Activated CD4-positive, alpha-beta T cell treated with anti-CD3 and anti-CD28 coated beads for 36 hours (primary cell): ENCODE results near the gene TMEM167A. TPM values are rescaled to one million over a fixed set of nuclear protein-coding genes. Genes with fewer than 3 reads are reported as not detected.

ENCODE experiments used
- ATAC-seq: fragments of 200-7000 bp; cut with Tn5 transposase; one replicate; pipeline ENCODE4 v1.10.0; 2021; ENCODE audit warnings: mild to moderate bottlenecking, moderate library complexity
- CTCF ChIA-PET: fragments of 350-600 bp; sonication (Branson Sonifier 250); formaldehyde crosslinking; loops from one replicate; lab custom pipeline; 2021; ENCODE audit warnings: antibody characterized with exemption; lab: Charles Lee
- POLR2A ChIA-PET: fragments of 350-600 bp; sonication (Branson Sonifier 250); formaldehyde crosslinking; loops from one replicate; lab custom pipeline; 2021; ENCODE audit warnings: antibody characterized with exemption, inconsistent platforms; lab: Charles Lee
- DNase-seq: peaks from one replicate; pipeline ENCODE4 v3.0.0-alpha.2; 2020
- H3K27ac Mint-ChIP-seq: one replicate; pipeline ENCODE4 v1.8.0; 2021; ENCODE audit warnings: mixed read lengths
- H3K27me3 Mint-ChIP-seq: one replicate; pipeline ENCODE4 v1.8.0; 2021; ENCODE audit warnings: mixed read lengths
- H3K36me3 Mint-ChIP-seq: one replicate; pipeline ENCODE4 v1.8.0; 2021; ENCODE audit warnings: low read depth, mixed read lengths
- H3K4me1 Mint-ChIP-seq: one replicate; pipeline ENCODE4 v1.8.0; 2021; ENCODE audit warnings: mixed read lengths
- H3K4me3 Mint-ChIP-seq: one replicate; pipeline ENCODE4 v1.8.0; 2021; ENCODE audit warnings: mild to moderate bottlenecking, moderate library complexity, mixed read lengths
- H3K9me3 Mint-ChIP-seq: one replicate; pipeline ENCODE4 v1.8.0; 2021; ENCODE audit warnings: low read depth, mixed read lengths
- intact Hi-C, 2 experiments: fragments of 100-400 bp; cut with DNase I in 1 of 2; cut with micrococcal nuclease in 1 of 2; formaldehyde crosslinking; loops; one replicate each; pipeline versions ENCODE4 v1.14.2 to v1.15.1; 2022 to 2024; cut with DNase I, micrococcal nuclease
- total RNA-seq, 2 experiments: library from RNA; stranded (reverse); gene quantifications; one replicate each; pipeline ENCODE4 v1.2.3, GENCODE V29; 2021

Gene TMEM167A
- total RNA-seq, 2 experiments from 2014 or later: 32.7 to 70.9 TPM

GRCh38 chr5:83050723-83051340 is 26.4 kb downstream of the TMEM167A start:
- Mint-ChIP-seq H3K4me1 (no peaks in the 10 kb centered on the region), H3K4me3 (no peak overlapping the region), H3K27me3 (no peaks in the 10 kb centered on the region), H3K9me3 (no peaks in the 10 kb centered on the region), H3K36me3 (peaks cover 37% of the 10 kb centered on the region), H3K27ac (no peak overlapping the region)
- CTCF ChIA-PET: interaction anchor here (0.6 to 0.7 kb wide), 2 partner anchors 65 to 370 kb away, joined by 3 to 4 read pairs; no protein-coding TSS in a partner anchor
- no peak for ATAC-seq
- POLR2A ChIA-PET: no interaction called here
- intact Hi-C loops: no loop called here
- no peak for DNase-seq

- CTCF ChIA-PET: no interaction called here
- no peak overlapping the region for H3K4me3 Mint-ChIP-seq
- POLR2A ChIA-PET: interaction anchor here (0.7 kb wide), 1 partner anchor 460 kb away, joined by 3 read pairs; no protein-coding TSS in a partner anchor
- H3K27ac Mint-ChIP-seq: no peak overlapping the region
- intact Hi-C loops: no loop called here
- no peaks in the 10 kb centered on the region for H3K4me1 Mint-ChIP-seq
- H3K27me3 Mint-ChIP-seq: no peaks in the 10 kb centered on the region
- DNase-seq: no peak
- no peak for ATAC-seq
- peaks cover 29% of the 10 kb centered on the region for H3K36me3 Mint-ChIP-seq
- H3K9me3 Mint-ChIP-seq: no peaks in the 10 kb centered on the region
Observed at GRCh38 chr5:83049370-83049885, 27.8 kb downstream of the TMEM167A start.

DNA sequence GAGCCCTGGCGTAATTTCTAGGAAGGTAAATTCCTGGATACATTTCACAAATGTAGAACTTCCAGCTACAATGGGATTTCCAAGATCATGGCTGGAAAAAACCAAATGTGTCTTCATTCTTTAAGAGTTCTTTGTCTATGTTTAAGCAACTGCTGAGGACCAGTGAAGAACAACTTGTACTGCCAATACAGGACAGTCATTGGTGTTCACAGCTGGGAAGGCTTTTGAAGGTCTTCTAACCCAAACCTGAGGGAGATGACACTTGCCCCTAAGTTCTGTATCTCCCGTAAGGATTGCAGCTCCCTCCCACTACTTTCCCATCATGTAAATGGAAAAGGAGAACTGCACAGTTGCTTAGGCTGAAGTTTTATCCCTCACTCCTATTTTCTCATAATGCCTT is 28.4 kb downstream of the TMEM167A start:
- no peaks in the 10 kb centered on the region for H3K9me3 Mint-ChIP-seq
- H3K27ac Mint-ChIP-seq: no peak overlapping the region

DNA sequence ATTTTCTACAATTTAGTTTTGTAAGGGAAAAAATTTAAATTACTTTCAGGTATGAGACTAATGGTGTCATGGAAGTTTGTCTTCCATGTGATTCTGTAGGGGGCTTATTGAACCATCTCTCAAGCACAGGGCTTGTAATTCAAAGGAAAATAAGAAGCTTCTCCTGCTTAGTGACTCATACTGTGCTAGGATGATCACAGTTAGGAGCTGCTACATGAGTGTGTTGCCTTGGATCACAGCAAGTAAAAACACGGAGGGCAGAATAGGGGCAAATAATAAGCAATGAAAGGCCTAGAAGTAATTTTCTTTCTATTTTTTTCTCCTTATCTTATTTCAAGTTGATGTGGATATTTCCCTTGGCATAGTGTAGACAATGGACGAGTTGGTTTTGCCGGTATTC is 28.9 kb downstream of the TMEM167A start:
- DNase-seq (no peak), ATAC-seq (no peak)
- H3K9me3 Mint-ChIP-seq: no peaks in the 10 kb centered on the region
- peaks cover 28% of the 10 kb centered on the region for H3K36me3 Mint-ChIP-seq
- H3K4me1 Mint-ChIP-seq: no peaks in the 10 kb centered on the region
- no peaks in the 10 kb centered on the region for H3K27me3 Mint-ChIP-seq
- intact Hi-C loops: no loop called here
- no peak overlapping the region for H3K27ac Mint-ChIP-seq
- ChIA-PET POLR2A (no interaction called here), CTCF (interaction anchor here (0.6 kb wide), 1 partner anchor 255 kb away, joined by 3 read pairs; no protein-coding TSS in a partner anchor)
- H3K4me3 Mint-ChIP-seq: no peak overlapping the region

More for the DNA sequence above, 28.4 kb downstream of the TMEM167A start:
- Mint-ChIP-seq H3K27me3 (no peaks in the 10 kb centered on the region), H3K4me1 (no peaks in the 10 kb centered on the region), H3K4me3 (no peak overlapping the region), H3K36me3 (peaks cover 26% of the 10 kb centered on the region)
- intact Hi-C loops: no loop called here
- ATAC-seq: no peak
- DNase-seq: no peak
- POLR2A ChIA-PET: interaction anchor here (0.7 kb wide), 1 partner anchor 461 kb away, joined by 3 read pairs; no protein-coding TSS in a partner anchor
- CTCF ChIA-PET: interaction anchor here (0.6 kb wide), 1 partner anchor 255 kb away, joined by 3 read pairs; no protein-coding TSS in a partner anchor

- no peaks in the 10 kb centered on the region for H3K9me3 Mint-ChIP-seq
- H3K27me3 Mint-ChIP-seq: no peaks in the 10 kb centered on the region
- ATAC-seq (no peak), DNase-seq (no peak)
- no peak overlapping the region for H3K27ac Mint-ChIP-seq
- peaks cover 15% of the 10 kb centered on the region for H3K36me3 Mint-ChIP-seq
- intact Hi-C loops: no loop called here
- CTCF ChIA-PET: no interaction called here
- H3K4me1 Mint-ChIP-seq: no peaks in the 10 kb centered on the region
- no peak overlapping the region for H3K4me3 Mint-ChIP-seq
- POLR2A ChIA-PET: no interaction called here
Observed at GRCh38 chr5:83044926-83045325, 32.3 kb downstream of the TMEM167A start.

DNA sequence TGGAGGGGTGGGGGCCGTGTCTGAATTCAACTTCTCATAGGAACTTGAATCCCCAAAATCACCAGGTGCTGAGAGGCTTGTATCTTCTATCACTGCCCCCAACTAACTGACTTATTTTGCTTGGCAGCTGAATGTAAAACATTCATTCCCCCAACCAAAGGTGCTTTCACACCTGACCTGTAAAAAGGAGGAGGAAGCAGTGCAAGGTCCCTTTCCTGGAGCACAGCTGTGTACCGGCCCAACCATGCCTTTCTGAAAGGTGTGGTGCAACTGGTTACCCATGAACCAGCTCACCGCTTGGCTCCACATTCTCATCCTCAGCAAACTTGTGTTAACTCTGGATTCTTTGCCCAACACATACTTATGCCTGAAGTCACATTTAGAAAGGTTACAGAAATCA is 34.7 kb downstream of the TMEM167A start:
- DNase-seq: no peak
- intact Hi-C loops: no loop called here
- Mint-ChIP-seq H3K4me1 (peaks cover 6% of the 10 kb centered on the region), H3K4me3 (no peak overlapping the region), H3K27ac (no peak overlapping the region), H3K9me3 (no peaks in the 10 kb centered on the region), H3K27me3 (no peaks in the 10 kb centered on the region), H3K36me3 (peaks cover 11% of the 10 kb centered on the region)
- CTCF ChIA-PET: no interaction called here
- ATAC-seq: no peak
- POLR2A ChIA-PET: no interaction called here

- DNase-seq (no peak), ATAC-seq (no peak)
- intact Hi-C loops: no loop called here
- Mint-ChIP-seq H3K27me3 (no peaks in the 10 kb centered on the region), H3K4me3 (no peak overlapping the region), H3K27ac (no peak overlapping the region), H3K9me3 (no peaks in the 10 kb centered on the region), H3K36me3 (peaks cover 6% of the 10 kb centered on the region), H3K4me1 (peaks cover 10% of the 10 kb centered on the region)
- ChIA-PET POLR2A (no interaction called here), CTCF (no interaction called here)
Observed at GRCh38 chr5:83038924-83039323, 38.3 kb downstream of the TMEM167A start.

- Mint-ChIP-seq H3K36me3 (no peaks in the 10 kb centered on the region), H3K9me3 (no peaks in the 10 kb centered on the region), H3K4me1 (peaks cover 10% of the 10 kb centered on the region), H3K27me3 (no peaks in the 10 kb centered on the region), H3K4me3 (no peak overlapping the region), H3K27ac (no peak overlapping the region)
- no peak for ATAC-seq
- no peak for DNase-seq
- intact Hi-C loops: no loop called here
- CTCF ChIA-PET: interaction anchor here (1.5 kb wide), 1 partner anchor 16 kb away, joined by 4 read pairs; no protein-coding TSS in a partner anchor
- POLR2A ChIA-PET: interaction anchor here (0.6 kb wide), 2 partner anchors 25 to 57 kb away, joined by 6 to 7 read pairs; no protein-coding TSS in a partner anchor
Observed at GRCh38 chr5:83036991-83037575, 40.1 kb downstream of the TMEM167A start.

DNA sequence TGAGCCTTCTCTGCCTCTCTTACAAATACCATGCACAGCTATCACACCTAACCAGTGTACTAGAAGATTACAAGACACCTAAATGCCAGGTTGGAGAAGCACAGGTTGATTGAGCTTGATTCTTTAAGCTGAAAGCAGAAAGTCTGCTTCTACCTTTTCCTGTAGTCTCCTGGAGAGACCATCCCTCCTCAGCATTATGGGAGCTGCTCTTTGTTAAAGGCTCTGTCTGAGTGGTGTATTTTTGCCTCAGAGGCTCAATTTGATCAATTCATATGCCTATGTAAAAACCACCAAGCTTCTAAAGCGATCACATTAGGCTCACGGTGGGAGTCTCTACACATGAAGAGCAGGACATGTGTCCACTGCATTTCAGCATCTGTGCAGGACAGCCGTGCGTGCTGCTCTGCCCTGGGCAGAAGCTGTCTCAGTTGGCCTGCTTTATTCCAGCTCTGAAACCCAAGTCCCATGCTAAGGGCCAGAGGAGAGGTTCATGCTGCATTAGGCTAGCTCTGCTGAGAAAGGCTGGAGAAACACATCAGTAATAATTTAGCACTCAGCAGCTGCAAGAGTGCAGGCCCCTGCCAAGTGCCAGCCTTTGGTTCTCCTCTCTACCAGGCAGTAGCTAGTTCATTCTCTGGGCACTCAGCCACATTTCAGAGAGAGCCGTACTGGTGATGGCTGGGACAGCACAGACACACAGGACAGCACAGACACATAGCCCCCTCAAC is 41.7 kb downstream of the TMEM167A start:
- CTCF ChIA-PET: interaction anchor here (0.6 kb wide), 1 partner anchor 870 kb away, joined by 3 read pairs; no protein-coding TSS in a partner anchor
- H3K9me3 Mint-ChIP-seq: no peaks in the 10 kb centered on the region
- intact Hi-C loops: no loop called here
- ATAC-seq: no peak
- POLR2A ChIA-PET: no interaction called here
- H3K27ac Mint-ChIP-seq: no peak overlapping the region
- H3K27me3 Mint-ChIP-seq: no peaks in the 10 kb centered on the region
- H3K4me3 Mint-ChIP-seq: no peak overlapping the region
- H3K36me3 Mint-ChIP-seq: no peaks in the 10 kb centered on the region
- DNase-seq: no peak
- H3K4me1 Mint-ChIP-seq: peaks cover 10% of the 10 kb centered on the region

- intact Hi-C loops: no loop called here
- POLR2A ChIA-PET: no interaction called here
- H3K4me3 Mint-ChIP-seq: no peak overlapping the region
- DNase-seq (no peak), ATAC-seq (no peak)
- peaks cover 10% of the 10 kb centered on the region for H3K4me1 Mint-ChIP-seq
- H3K36me3 Mint-ChIP-seq: no peaks in the 10 kb centered on the region
- H3K27me3 Mint-ChIP-seq: no peaks in the 10 kb centered on the region
- CTCF ChIA-PET: interaction anchor here (0.7 kb wide), 1 partner anchor 53 kb away, joined by 4 read pairs; no protein-coding TSS in a partner anchor
- H3K9me3 Mint-ChIP-seq: no peaks in the 10 kb centered on the region
- no peak overlapping the region for H3K27ac Mint-ChIP-seq
Observed at GRCh38 chr5:83034528-83035207, 42.5 kb downstream of the TMEM167A start.

GRCh38 chr5:83034036-83034435 is 43.2 kb downstream of the TMEM167A start:
- H3K9me3 Mint-ChIP-seq: no peaks in the 10 kb centered on the region

More at GRCh38 chr5:83034036-83034435, 43.2 kb downstream of the TMEM167A start:
- Mint-ChIP-seq H3K36me3 (no peaks in the 10 kb centered on the region), H3K27me3 (no peaks in the 10 kb centered on the region), H3K4me3 (no peak overlapping the region), H3K27ac (no peak overlapping the region), H3K4me1 (peaks cover 10% of the 10 kb centered on the region)
- POLR2A ChIA-PET: no interaction called here
- DNase-seq: no peak
- CTCF ChIA-PET: interaction anchor here (0.7 kb wide), 1 partner anchor 52 kb away, joined by 4 read pairs; no protein-coding TSS in a partner anchor
- ATAC-seq: no peak
- intact Hi-C loops: no loop called here
